Measurements from ENCODE around the gene GEMIN5. TPM values are rescaled to one million over a fixed set of nuclear protein-coding genes. Genes with fewer than 3 reads are reported as not detected.

GEMIN5 gene
- total RNA-seq, 2 donors from 2014 or later, result 11.3 to 11.5 TPM

DNA sequence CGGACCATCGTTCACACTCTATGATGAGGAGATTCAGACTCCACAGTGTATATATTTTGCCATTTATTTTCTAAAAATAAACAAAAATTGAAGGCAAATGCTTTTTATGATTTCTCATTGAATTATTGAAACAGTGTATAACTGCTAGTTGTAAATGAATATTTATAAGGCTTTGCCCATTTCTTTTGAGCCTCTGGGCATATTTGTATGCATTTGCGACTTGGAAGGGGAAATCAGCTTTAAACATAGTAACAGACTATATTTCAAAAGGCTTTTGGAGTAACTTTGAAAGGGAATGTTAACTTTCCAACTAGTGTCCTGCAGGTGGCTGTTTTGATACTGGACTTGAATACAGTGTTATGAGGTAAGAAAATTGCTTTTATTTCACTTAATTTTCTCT is 28.9 kb upstream of the GEMIN5 start:
- Histone ChIP-seq H3K27ac (no peak overlapping the region), H3K36me3 (peaks cover 23% of the 10 kb centered on the region), H3K9me3 (no peaks in the 10 kb centered on the region), H3K27me3 (no peaks in the 10 kb centered on the region), H3K4me3 (no peak overlapping the region), H3K4me1 (peaks cover 0 to 9% of the 10 kb centered on the region in 2 donors)
- no peak for DNase-seq (ENCODE audit: low spot score)
- no peak for TF ChIP-seq CTCF (IDR thresholded peaks at IDR 0.05)

- no peak for TF ChIP-seq CTCF (IDR thresholded peaks at IDR 0.05)
- Histone ChIP-seq H3K4me1 (peaks cover 0 to 9% of the 10 kb centered on the region in 2 donors), H3K27ac (peak overlapping the region; percentile 15 to 35), H3K27me3 (no peaks in the 10 kb centered on the region), H3K36me3 (peaks cover 23% of the 10 kb centered on the region), H3K9me3 (no peaks in the 10 kb centered on the region), H3K4me3 (no peak overlapping the region)
- no peak for DNase-seq (ENCODE audit: low spot score)
These were observed 28.2 kb upstream of the GEMIN5 start for GRCh38 chr5:154966081-154966841.

- no peak for TF ChIP-seq CTCF (IDR thresholded peaks at IDR 0.05)
- Histone ChIP-seq H3K27me3 (no peaks in the 10 kb centered on the region), H3K27ac (no peak overlapping the region), H3K9me3 (no peaks in the 10 kb centered on the region), H3K4me3 (no peak overlapping the region), H3K36me3 (peaks cover 36% of the 10 kb centered on the region), H3K4me1 (peaks cover 0 to 9% of the 10 kb centered on the region in 2 donors)
- DNase-seq (ENCODE audit: low spot score), result no peak
These were observed 24.5 kb upstream of the GEMIN5 start for GRCh38 chr5:154962494-154962893.

- no peak for DNase-seq (ENCODE audit: low spot score)
- Histone ChIP-seq H3K36me3 (peaks cover 28% of the 10 kb centered on the region), H3K4me1 (no peaks in the 10 kb centered on the region), H3K27ac (no peak overlapping the region), H3K9me3 (no peaks in the 10 kb centered on the region), H3K27me3 (no peaks in the 10 kb centered on the region), H3K4me3 (no peak overlapping the region)
- no peak for TF ChIP-seq CTCF (IDR thresholded peaks at IDR 0.05)
These were observed 18.7 kb upstream of the GEMIN5 start for GRCh38 chr5:154956712-154957111.

DNA sequence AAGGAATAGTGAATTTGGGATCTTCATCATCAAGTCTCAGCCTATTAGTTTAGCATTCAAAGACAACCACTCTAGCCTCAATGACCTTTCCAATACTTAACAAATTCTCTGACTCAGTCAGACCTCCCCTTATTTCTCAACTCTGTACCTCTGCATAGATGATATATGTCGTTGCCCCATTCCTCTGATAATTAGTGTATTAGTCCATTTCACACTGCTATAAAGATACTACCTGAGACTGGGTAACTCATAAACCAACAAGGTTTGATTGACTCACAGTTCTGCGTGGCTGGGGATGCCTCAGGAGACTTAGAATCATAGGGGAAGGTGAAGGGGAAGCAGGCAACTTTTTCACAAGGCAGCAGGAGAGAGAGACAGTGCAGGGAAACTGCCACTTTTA is 11.8 kb upstream of the GEMIN5 start:
- DNase-seq (ENCODE audit: low spot score), result no peak
- no peak overlapping the region for H3K27ac ChIP-seq
- H3K36me3 ChIP-seq, result no peaks in the 10 kb centered on the region
- TF ChIP-seq CTCF (IDR thresholded peaks at IDR 0.05), result no peak
- no peak overlapping the region for H3K4me3 ChIP-seq
- H3K4me1 ChIP-seq, result peaks cover 0 to 12% of the 10 kb centered on the region in 2 donors
- no peaks in the 10 kb centered on the region for H3K27me3 ChIP-seq
- H3K9me3 ChIP-seq, result no peaks in the 10 kb centered on the region

DNA sequence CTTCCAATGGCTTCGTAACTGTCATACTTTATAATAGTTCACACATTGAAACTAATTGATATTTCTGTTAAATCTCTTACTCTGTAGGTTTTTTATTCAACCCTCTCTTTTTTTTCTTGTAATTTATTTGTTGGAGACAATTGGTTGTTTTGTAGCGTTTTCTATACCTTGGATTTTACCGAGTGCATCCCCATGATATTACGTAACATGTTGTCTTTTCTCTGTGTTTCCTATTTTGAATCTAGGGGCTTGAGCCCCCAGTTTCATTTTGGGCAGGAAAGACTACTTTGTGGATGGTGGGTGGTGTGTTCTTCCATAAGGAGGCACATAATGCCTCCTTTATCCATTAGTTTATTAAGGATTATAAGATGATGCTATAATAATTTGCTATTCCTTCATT is 10.3 kb upstream of the GEMIN5 start:
- H3K4me3 ChIP-seq, result no peak overlapping the region
- no peak for TF ChIP-seq CTCF (IDR thresholded peaks at IDR 0.05)
- no peaks in the 10 kb centered on the region for H3K9me3 ChIP-seq
- H3K36me3 ChIP-seq, result no peaks in the 10 kb centered on the region
- peaks cover 0 to 12% of the 10 kb centered on the region in 2 donors for H3K4me1 ChIP-seq
- H3K27ac ChIP-seq, result no peak overlapping the region
- no peaks in the 10 kb centered on the region for H3K27me3 ChIP-seq
- DNase-seq (ENCODE audit: low spot score), result no peak

All from right atrium auricular region (tissue), 2 donors.